CD4-positive, alpha-beta memory T cell (primary cell): Measurements from ENCODE around the gene BLID. TPM values are rescaled to one million over a fixed set of nuclear protein-coding genes. Genes with fewer than 3 reads are reported as not detected.

Source experiments
- CTCF ChIA-PET: fragments of 350-600 bp; sonication (Branson Sonifier 250); formaldehyde crosslinking; loops from one replicate; lab custom pipeline; 2021; ENCODE audit warnings: inconsistent platforms; ENCODE audit not compliant: partially characterized antibody; lab: Charles Lee
- POLR2A ChIA-PET: fragments of 350-600 bp; sonication (Branson Sonifier 250); formaldehyde crosslinking; loops from one replicate; lab custom pipeline; 2021; ENCODE audit not compliant: partially characterized antibody; lab: Charles Lee
- DNase-seq, 5 donors: peaks; one replicate each; pipeline versions ENCODE4 v3.0.0 to v3.0.0-alpha.2; 2020 to 2022; ENCODE audit warnings: mixed read lengths in 1 of 5
- H3K27ac ChIP-seq: one replicate; pipeline ENCODE4 v1.7.0; 2013; ENCODE audit warnings: low read depth, low read length
- H3K27me3 ChIP-seq: 2 replicates; pipeline ENCODE4 v1.7.0; 2013; ENCODE audit warnings: mild to moderate bottlenecking, low read length, moderate library complexity; ENCODE audit not compliant: insufficient read depth
- H3K36me3 ChIP-seq: 2 replicates; pipeline ENCODE4 v1.7.0; 2013; ENCODE audit warnings: mild to moderate bottlenecking, low read length, moderate library complexity; ENCODE audit not compliant: insufficient read depth
- H3K4me1 ChIP-seq: 2 replicates; pipeline ENCODE4 v1.7.0; 2013; ENCODE audit warnings: mild to moderate bottlenecking, low read length, moderate library complexity; ENCODE audit not compliant: insufficient read depth
- H3K4me3 ChIP-seq, 2 donors: one replicate each; pipeline ENCODE4 v1.7.0; 2013; ENCODE audit warnings: low read length in 2 of 2, mild to moderate bottlenecking in 1 of 2
- H3K9me3 ChIP-seq, 2 donors: one replicate each; pipeline ENCODE4 v1.7.0; 2013; ENCODE audit warnings: low read length in 2 of 2, control low read depth in 1 of 2; ENCODE audit not compliant: control insufficient read depth in 1 of 2
- H3K27ac Mint-ChIP-seq, 7 donors: one replicate each; pipeline ENCODE4 v1.8.0; 2020 to 2021; ENCODE audit warnings: mixed read lengths in 7 of 7, mild to moderate bottlenecking in 6 of 7, inconsistent platforms in 3 of 7, moderate library complexity in 3 of 7
- H3K27me3 Mint-ChIP-seq, 2 donors: one replicate each; pipeline ENCODE4 v1.8.0; 2020 to 2021; ENCODE audit warnings: mixed read lengths in 2 of 2
- H3K36me3 Mint-ChIP-seq, 2 donors: one replicate each; pipeline ENCODE4 v1.8.0; 2020 to 2021; ENCODE audit warnings: mixed read lengths in 2 of 2, inconsistent platforms in 1 of 2, mild to moderate bottlenecking in 1 of 2
- H3K4me1 Mint-ChIP-seq, 4 donors: one replicate each; pipeline ENCODE4 v1.8.0; 2020 to 2021; ENCODE audit warnings: mixed read lengths in 4 of 4, mild to moderate bottlenecking in 1 of 4
- H3K4me3 Mint-ChIP-seq, 8 donors: one replicate each; pipeline ENCODE4 v1.8.0; 2020 to 2021; ENCODE audit warnings: mixed read lengths in 8 of 8, mild to moderate bottlenecking in 7 of 8, moderate library complexity in 6 of 8, inconsistent platforms in 3 of 8
- H3K9me3 Mint-ChIP-seq, 8 donors: one replicate each; pipeline ENCODE4 v1.8.0; 2020 to 2021; ENCODE audit warnings: mixed read lengths in 8 of 8, mild to moderate bottlenecking in 5 of 8, inconsistent platforms in 3 of 8, moderate library complexity in 1 of 8
- intact Hi-C: fragments of 100-400 bp; cut with micrococcal nuclease; formaldehyde crosslinking; loops from one replicate; pipeline ENCODE4 v1.15.1; 2023
- polyA plus RNA-seq, 2 donors: library from polyadenylated mRNA; unstranded; fragments of 300-500 nt; fragmentation: Illumina TruSeq; gene quantifications; one replicate each; pipeline ENCODE4 v1.2.3, GENCODE V29; 2021
- total RNA-seq, 2 experiments: library from RNA; stranded (reverse); gene quantifications; one replicate each; pipeline ENCODE4 v1.2.3, GENCODE V29; 2021

BLID gene
- total and polyA plus RNA-seq, 4 experiments from 2014 or later: not detected

- H3K36me3 ChIP-seq: no peaks in the 10 kb centered on the region
- H3K27ac Mint-ChIP-seq: no peak overlapping the region
- H3K27me3 Mint-ChIP-seq: peaks cover 24% of the 10 kb centered on the region in 2 donors
- no peak for DNase-seq
- H3K27ac ChIP-seq: no peak overlapping the region
- POLR2A ChIA-PET: no interaction called here
- peaks cover 5% of the 10 kb centered on the region for H3K27me3 ChIP-seq
- no peak overlapping the region for H3K4me3 ChIP-seq
- CTCF ChIA-PET: no interaction called here
- no peaks in the 10 kb centered on the region for H3K36me3 Mint-ChIP-seq
- peaks cover 0 to 6% (median 0%) of the 10 kb centered on the region in 8 donors for H3K9me3 Mint-ChIP-seq
- intact Hi-C loops: no loop called here
- H3K9me3 ChIP-seq: no peaks in the 10 kb centered on the region
- peak overlapping the region in 2 of 8 donors; percentile 0 to 17 for H3K4me3 Mint-ChIP-seq
- peaks cover 5% of the 10 kb centered on the region for H3K4me1 ChIP-seq
- H3K4me1 Mint-ChIP-seq: peaks cover 6 to 13% (median 11%) of the 10 kb centered on the region in 4 donors
These were observed 16.5 kb downstream of the BLID start for GRCh38 chr11:122099374-122100036.

- no peak overlapping the region for H3K27ac Mint-ChIP-seq
- H3K4me1 ChIP-seq: peaks cover 5% of the 10 kb centered on the region
- H3K4me3 ChIP-seq: no peak overlapping the region
- intact Hi-C loops: no loop called here
- no peak overlapping the region for H3K4me3 Mint-ChIP-seq
- H3K27ac ChIP-seq: no peak overlapping the region
- ChIA-PET CTCF (no interaction called here), POLR2A (no interaction called here)
- peaks cover 0 to 6% (median 0%) of the 10 kb centered on the region in 8 donors for H3K9me3 Mint-ChIP-seq
- DNase-seq: no peak
- H3K4me1 Mint-ChIP-seq: peaks cover 6 to 13% (median 11%) of the 10 kb centered on the region in 4 donors
- peaks cover 19 to 21% of the 10 kb centered on the region in 2 donors for H3K27me3 Mint-ChIP-seq
- no peaks in the 10 kb centered on the region for H3K36me3 Mint-ChIP-seq
- H3K36me3 ChIP-seq: no peaks in the 10 kb centered on the region
- H3K27me3 ChIP-seq: peaks cover 5% of the 10 kb centered on the region
- H3K9me3 ChIP-seq: no peaks in the 10 kb centered on the region
These were observed 17.6 kb downstream of the BLID start for GRCh38 chr11:122098261-122098980.

- H3K27ac Mint-ChIP-seq: no peak overlapping the region
- ChIA-PET POLR2A (no interaction called here), CTCF (no interaction called here)
These were observed 18.5 kb downstream of the BLID start for GRCh38 chr11:122097419-122098001.

GRCh38 chr11:122096272-122097112, 19.5 kb downstream of the BLID start:
- Histone ChIP-seq H3K36me3 (no peaks in the 10 kb centered on the region), H3K4me3 (no peak overlapping the region), H3K9me3 (no peaks in the 10 kb centered on the region), H3K27me3 (no peaks in the 10 kb centered on the region), H3K27ac (no peak overlapping the region), H3K4me1 (peaks cover 5% of the 10 kb centered on the region)
- no peak overlapping the region for H3K27ac Mint-ChIP-seq
- peaks cover 0 to 8% (median 0%) of the 10 kb centered on the region in 8 donors for H3K9me3 Mint-ChIP-seq
- intact Hi-C loops: no loop called here
- H3K4me1 Mint-ChIP-seq: peaks cover 6 to 13% (median 11%) of the 10 kb centered on the region in 4 donors
- no peaks in the 10 kb centered on the region for H3K36me3 Mint-ChIP-seq
- no peak for DNase-seq
- peaks cover 19 to 25% of the 10 kb centered on the region in 2 donors for H3K27me3 Mint-ChIP-seq
- H3K4me3 Mint-ChIP-seq: no peak overlapping the region
- CTCF ChIA-PET: no interaction called here
- POLR2A ChIA-PET: no interaction called here

More at GRCh38 chr11:122097419-122098001, 18.5 kb downstream of the BLID start:
- Mint-ChIP-seq H3K27me3 (peaks cover 19 to 21% of the 10 kb centered on the region in 2 donors), H3K36me3 (no peaks in the 10 kb centered on the region), H3K4me1 (peaks cover 6 to 13% (median 11%) of the 10 kb centered on the region in 4 donors), H3K9me3 (peaks cover 0 to 6% (median 0%) of the 10 kb centered on the region in 8 donors), H3K4me3 (no peak overlapping the region)
- no peaks in the 10 kb centered on the region for H3K36me3 ChIP-seq
- no peak overlapping the region for H3K27ac ChIP-seq
- intact Hi-C loops: no loop called here
- DNase-seq: no peak
- no peak overlapping the region for H3K4me3 ChIP-seq
- peaks cover 5% of the 10 kb centered on the region for H3K4me1 ChIP-seq
- no peaks in the 10 kb centered on the region for H3K9me3 ChIP-seq
- H3K27me3 ChIP-seq: peaks cover 5% of the 10 kb centered on the region

GRCh38 chr11:122095681-122096262, 20.2 kb downstream of the BLID start:
- H3K4me1 Mint-ChIP-seq: peaks cover 6 to 8% (median 7%) of the 10 kb centered on the region in 4 donors
- POLR2A ChIA-PET: no interaction called here
- peaks cover 19 to 21% of the 10 kb centered on the region in 2 donors for H3K27me3 Mint-ChIP-seq
- Histone ChIP-seq H3K27me3 (no peaks in the 10 kb centered on the region), H3K4me1 (peaks cover 3% of the 10 kb centered on the region), H3K36me3 (no peaks in the 10 kb centered on the region), H3K4me3 (no peak overlapping the region), H3K27ac (no peak overlapping the region), H3K9me3 (no peaks in the 10 kb centered on the region)
- no peak overlapping the region for H3K4me3 Mint-ChIP-seq
- H3K27ac Mint-ChIP-seq: no peak overlapping the region
- intact Hi-C loops: no loop called here
- H3K9me3 Mint-ChIP-seq: peaks cover 0 to 8% (median 0%) of the 10 kb centered on the region in 8 donors
- no peak for DNase-seq
- H3K36me3 Mint-ChIP-seq: no peaks in the 10 kb centered on the region
- CTCF ChIA-PET: no interaction called here

GRCh38 chr11:122094836-122095235, 21.2 kb downstream of the BLID start:
- Mint-ChIP-seq H3K27ac (no peak overlapping the region), H3K9me3 (peaks cover 0 to 8% (median 0%) of the 10 kb centered on the region in 8 donors), H3K27me3 (peaks cover 14 to 16% of the 10 kb centered on the region in 2 donors), H3K4me3 (no peak overlapping the region), H3K36me3 (no peaks in the 10 kb centered on the region), H3K4me1 (peaks cover 1 to 3% (median 1%) of the 10 kb centered on the region in 4 donors)
- ChIA-PET POLR2A (no interaction called here), CTCF (no interaction called here)
- H3K9me3 ChIP-seq: no peaks in the 10 kb centered on the region
- H3K27ac ChIP-seq: no peak overlapping the region
- DNase-seq: no peak
- intact Hi-C loops: no loop called here
- no peak overlapping the region for H3K4me3 ChIP-seq
- no peaks in the 10 kb centered on the region for H3K27me3 ChIP-seq
- H3K36me3 ChIP-seq: no peaks in the 10 kb centered on the region
- H3K4me1 ChIP-seq: no peaks in the 10 kb centered on the region
